Measurements from ENCODE around the gene LIN7C. TPM values are rescaled to one million over a fixed set of nuclear protein-coding genes. Genes with fewer than 3 reads are reported as not detected.
A peak's percentile ranks its signal among the peaks of the same experiment; 100 is the strongest.

LIN7C gene
- total and polyA plus RNA-seq, 2 of the 13 experiments (the other 11 are each of a cell fraction or from before 2014, with no cell fraction given) = 14.8 to 37.2 TPM

GRCh38 chr11:27470826-27471588 is 35.6 kb downstream of the LIN7C start (continued):
- TF ChIP-seq ATF3 (CRISPR knock-in tag; IDR thresholded peaks at IDR 0.05) (no peak), PRMT3 (CRISPR knock-in tag; IDR thresholded peaks at IDR 0.05; ENCODE audit: borderline replicate concordance, low read depth) (no peak), KLF6 (CRISPR knock-in tag; IDR thresholded peaks at IDR 0.05) (no peak), FOSL2 (CRISPR knock-in tag; IDR thresholded peaks at IDR 0.05) (no peak), ZNF746 (CRISPR knock-in tag; IDR thresholded peaks at IDR 0.05) (no peak), ZNF598 (CRISPR knock-in tag; IDR thresholded peaks at IDR 0.05; ENCODE audit: borderline replicate concordance) (peak; percentile 74; the same call in 1 of the 2 replicates), HNRNPH1 (optimal IDR thresholded peaks at IDR 0.05; ENCODE audit: low read depth, low read length) (no peak), REL (CRISPR knock-in tag; conservative IDR thresholded peaks at IDR 0.05) (no peak), RORA (CRISPR knock-in tag; IDR thresholded peaks at IDR 0.05) (no peak), GATAD2A (CRISPR knock-in tag; IDR thresholded peaks at IDR 0.05) (no peak), ARID2 (CRISPR knock-in tag; IDR thresholded peaks at IDR 0.05; ENCODE audit: borderline replicate concordance) (no peak), ZNF850 (CRISPR knock-in tag; conservative IDR thresholded peaks at IDR 0.05) (no peak), ZBED4 (CRISPR knock-in tag; IDR thresholded peaks at IDR 0.05; ENCODE audit: borderline replicate concordance) (no peak), ZNF441 (CRISPR knock-in tag; IDR thresholded peaks at IDR 0.05; ENCODE audit: borderline replicate concordance) (0 out of 2 replicates have a peak, but pooled peaks have one; percentile 15), PITX1 (CRISPR knock-in tag; IDR thresholded peaks at IDR 0.05) (no peak), ZBTB25 (CRISPR knock-in tag; IDR thresholded peaks at IDR 0.05) (no peak), ZFP1 (CRISPR knock-in tag; IDR thresholded peaks at IDR 0.05) (no peak)
- TF ChIP-seq, protein P1, sequence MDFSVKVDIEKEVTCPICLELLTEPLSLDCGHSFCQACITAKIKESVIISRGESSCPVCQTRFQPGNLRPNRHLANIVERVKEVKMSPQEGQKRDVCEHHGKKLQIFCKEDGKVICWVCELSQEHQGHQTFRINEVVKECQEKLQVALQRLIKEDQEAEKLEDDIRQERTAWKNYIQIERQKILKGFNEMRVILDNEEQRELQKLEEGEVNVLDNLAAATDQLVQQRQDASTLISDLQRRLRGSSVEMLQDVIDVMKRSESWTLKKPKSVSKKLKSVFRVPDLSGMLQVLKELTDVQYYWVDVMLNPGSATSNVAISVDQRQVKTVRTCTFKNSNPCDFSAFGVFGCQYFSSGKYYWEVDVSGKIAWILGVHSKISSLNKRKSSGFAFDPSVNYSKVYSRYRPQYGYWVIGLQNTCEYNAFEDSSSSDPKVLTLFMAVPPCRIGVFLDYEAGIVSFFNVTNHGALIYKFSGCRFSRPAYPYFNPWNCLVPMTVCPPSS (IDR thresholded peaks at IDR 0.05) = no peak
- TF ChIP-seq, protein P2, sequence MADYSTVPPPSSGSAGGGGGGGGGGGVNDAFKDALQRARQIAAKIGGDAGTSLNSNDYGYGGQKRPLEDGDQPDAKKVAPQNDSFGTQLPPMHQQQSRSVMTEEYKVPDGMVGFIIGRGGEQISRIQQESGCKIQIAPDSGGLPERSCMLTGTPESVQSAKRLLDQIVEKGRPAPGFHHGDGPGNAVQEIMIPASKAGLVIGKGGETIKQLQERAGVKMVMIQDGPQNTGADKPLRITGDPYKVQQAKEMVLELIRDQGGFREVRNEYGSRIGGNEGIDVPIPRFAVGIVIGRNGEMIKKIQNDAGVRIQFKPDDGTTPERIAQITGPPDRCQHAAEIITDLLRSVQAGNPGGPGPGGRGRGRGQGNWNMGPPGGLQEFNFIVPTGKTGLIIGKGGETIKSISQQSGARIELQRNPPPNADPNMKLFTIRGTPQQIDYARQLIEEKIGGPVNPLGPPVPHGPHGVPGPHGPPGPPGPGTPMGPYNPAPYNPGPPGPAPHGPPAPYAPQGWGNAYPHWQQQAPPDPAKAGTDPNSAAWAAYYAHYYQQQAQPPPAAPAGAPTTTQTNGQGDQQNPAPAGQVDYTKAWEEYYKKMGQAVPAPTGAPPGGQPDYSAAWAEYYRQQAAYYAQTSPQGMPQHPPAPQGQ (CRISPR knock-in tag; IDR thresholded peaks at IDR 0.05; ENCODE audit: borderline replicate concordance) = no peak
- TF ChIP-seq, protein P3, sequence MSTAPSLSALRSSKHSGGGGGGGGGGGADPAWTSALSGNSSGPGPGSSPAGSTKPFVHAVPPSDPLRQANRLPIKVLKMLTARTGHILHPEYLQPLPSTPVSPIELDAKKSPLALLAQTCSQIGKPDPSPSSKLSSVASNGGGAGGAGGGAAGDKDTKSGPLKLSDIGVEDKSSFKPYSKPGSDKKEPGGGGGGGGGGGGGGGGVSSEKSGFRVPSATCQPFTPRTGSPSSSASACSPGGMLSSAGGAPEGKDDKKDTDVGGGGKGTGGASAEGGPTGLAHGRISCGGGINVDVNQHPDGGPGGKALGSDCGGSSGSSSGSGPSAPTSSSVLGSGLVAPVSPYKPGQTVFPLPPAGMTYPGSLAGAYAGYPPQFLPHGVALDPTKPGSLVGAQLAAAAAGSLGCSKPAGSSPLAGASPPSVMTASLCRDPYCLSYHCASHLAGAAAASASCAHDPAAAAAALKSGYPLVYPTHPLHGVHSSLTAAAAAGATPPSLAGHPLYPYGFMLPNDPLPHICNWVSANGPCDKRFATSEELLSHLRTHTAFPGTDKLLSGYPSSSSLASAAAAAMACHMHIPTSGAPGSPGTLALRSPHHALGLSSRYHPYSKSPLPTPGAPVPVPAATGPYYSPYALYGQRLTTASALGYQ (CRISPR knock-in tag; IDR thresholded peaks at IDR 0.05) = no peak
